HG03039 (cell line): ENCODE data around the gene ATP8B1.
A peak's percentile ranks its signal among the peaks of the same experiment; 100 is the strongest.

Experiments
- ATAC-seq: cut with Tn5 transposase; IDR thresholded peaks from one replicate; pipeline ENCODE4 v1.9.1; 2021; ENCODE audit warnings: mild to moderate bottlenecking, moderate library complexity; ENCODE audit not compliant: unreplicated experiment

ATP8B1 gene

DNA sequence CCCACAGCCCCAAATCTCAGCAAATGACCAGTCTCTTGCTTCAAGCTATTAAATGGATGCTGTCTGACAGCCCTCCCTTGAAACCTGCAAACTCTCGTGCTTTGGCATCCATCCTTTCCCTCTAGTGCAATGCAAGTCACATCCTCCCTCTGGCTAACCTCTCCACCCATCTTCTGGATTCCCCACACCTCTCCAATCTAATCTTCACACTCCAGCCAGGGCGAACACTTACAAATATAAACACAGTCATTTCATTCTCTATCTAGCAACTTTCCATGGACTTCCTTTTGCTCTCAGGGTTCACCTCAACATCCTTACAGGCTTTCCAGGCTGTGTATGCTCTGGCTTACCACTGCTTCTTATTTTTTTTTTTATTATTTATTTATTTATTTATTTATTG, 171.4 kb downstream of the ATP8B1 start:
- no peak for ATAC-seq

DNA sequence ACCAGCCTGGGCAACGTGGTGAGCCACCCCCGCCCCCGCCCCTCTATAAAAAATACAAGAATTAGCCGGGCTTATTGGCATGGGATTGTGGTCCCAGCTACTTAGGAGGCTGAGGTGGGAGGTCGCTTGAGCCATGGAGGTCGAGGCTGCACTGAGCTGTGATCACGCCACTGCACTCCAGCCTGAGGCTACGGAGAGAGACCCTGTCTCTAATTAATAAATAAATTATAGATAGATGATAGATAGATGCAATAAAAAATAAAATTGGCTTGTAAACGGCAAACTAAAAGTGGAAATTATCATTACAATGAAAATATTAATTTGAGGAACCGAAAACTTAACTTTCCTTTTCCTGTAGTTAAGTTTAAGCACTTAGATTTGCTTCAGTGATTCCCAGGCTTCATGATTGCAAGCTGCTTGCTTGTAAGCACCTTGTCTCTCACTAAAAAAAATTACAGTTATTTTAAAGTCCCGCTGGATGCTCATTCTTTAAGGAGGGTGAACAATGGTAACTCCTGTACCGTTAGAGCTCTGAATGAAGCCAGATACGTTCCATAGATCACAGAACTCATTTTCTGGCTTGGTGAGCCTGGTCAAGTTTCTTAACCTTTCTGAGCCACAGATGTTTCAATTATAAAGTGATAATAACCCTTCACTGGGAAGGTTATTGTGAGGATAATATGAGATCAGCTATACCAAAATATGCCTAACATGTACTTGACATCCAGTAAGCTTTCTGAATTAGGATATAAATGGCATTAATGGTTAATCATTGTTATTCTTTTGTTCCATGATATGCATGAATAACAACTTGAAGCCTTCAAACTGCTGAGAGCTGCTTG, 172.1 kb downstream of the ATP8B1 start:
- ATAC-seq: no peak

DNA sequence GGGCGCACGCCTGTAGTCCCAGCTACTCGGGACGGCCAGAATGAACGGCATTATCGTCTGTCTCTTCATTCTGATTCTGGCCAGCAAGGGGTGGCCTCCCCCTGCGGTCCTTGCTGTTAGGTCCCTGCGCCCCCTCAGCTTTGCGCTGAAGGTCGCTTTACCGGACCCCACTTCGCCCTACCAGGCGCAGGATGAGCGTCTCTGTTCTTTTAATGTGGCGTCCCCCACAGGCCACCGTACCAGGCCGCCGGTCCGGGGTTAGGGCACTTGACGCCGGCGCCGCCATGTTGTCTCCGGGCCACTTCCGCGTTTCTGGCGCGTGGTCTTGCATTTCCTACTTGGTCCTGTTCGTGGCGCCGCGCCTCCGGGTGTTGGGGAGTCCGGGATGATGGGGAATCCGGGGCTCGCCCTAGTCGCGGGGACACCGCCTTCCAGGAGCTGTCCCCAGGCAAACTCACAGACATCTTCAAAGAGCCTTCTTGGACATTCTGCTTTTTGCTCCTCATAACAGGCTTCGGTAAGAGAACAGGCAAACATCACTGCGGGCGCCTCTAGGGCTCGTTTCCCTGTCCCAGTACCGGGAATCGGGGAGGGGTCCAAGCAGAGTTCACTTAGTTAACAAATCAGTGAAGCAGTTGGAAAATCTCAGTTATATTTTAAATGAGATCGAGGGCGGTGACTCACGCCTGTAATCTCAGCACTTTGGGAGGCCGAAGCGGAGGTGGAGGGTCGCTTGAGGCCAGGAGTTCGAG, 172.9 kb downstream of the ATP8B1 start:
- peak; percentile 97 for ATAC-seq

DNA sequence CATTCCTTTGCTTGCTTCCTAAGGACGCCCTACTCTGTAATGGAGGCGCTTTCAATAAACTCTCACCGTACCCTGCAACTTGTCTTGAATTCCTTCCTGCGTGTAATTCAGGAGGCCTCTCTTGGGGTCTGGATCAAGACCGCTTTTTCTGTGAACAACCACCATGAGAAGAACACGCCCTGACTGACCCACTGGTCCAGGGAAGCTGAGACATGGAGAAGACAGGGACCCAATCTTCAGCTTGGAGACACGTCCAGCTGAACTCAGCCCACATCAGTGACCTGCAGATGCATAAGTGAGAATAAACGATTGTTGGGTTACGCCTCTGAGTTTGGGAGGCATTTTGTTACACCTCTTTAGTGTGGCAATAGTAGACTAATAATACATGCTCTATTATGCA, 173.7 kb downstream of the ATP8B1 start:
- ATAC-seq: no peak

DNA sequence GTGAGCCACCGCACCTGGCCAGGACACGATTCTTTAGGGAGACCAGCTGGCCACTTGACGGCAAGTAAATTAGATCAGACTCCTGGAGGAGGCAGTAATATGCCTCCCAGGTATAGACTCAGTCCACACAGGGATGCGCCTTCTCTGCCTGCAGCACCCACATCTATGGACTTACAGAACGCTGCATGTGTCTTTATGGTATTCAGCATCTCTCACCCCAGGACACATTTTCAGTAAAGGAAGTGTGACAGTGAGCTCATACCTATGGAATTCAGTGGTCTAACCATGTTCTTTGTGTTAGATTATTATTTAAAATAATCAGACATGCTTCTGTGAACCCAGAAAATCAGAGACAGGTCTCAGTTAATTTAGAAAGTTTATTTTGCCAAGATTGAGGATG, 175.6 kb downstream of the ATP8B1 start:
- no peak for ATAC-seq

DNA sequence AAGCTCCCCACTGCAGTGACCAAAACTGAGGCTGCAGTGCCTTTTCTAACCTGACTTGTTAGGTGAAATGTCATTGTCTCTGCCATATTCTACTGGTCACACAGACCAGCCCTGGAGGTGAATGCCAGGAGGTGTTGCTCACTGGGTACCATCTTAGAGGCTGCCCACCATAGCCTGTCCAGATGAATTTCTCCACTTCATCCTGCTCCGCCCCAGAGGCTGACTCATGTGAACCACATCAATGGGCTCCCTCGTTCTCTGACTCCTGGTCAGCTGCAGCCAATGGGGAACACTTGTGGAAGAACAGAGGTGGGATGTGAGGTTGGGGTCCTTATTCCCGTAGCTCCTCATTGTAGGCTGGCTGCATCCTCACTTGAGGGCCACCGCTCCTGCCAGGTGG, 178.1 kb downstream of the ATP8B1 start:
- ATAC-seq: no peak

DNA sequence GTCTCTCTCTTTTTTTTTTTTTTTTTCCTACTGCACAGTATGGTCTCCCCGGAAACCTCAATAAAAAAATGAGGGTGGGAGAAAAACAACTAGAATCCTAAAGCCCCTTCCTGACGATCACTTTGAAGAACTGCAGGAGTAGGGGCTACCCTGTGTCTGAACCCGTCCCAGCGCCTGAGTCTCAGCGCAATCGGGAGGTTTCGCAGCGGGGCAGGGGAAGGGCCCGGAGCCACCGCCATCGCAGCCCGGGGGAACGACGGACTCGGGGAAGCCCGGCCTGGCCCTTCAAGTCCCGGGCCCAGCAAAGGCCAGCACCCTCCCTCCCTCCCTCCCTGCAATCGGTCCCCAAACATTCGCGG, 181.9 kb downstream of the ATP8B1 start:
- ATAC-seq: peak; percentile 12

DNA sequence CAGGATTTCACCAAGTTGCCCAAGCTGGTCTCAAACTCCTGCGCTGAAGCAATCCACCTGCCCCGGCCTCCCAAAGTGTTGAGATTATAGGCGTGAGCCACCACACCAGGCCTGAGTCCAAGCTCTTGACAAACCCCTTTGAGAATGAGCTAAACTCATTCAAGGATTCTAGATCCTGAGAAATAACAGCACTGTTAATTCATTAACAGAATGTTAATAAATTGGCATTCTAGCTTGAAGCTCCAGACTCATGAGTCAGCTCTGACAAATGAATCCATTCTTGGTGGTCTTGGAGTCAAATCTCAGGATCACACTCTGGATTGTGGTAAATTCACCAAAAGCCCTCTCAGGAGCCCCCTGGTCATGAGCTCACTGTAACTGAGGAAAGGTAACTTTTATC, 183.2 kb downstream of the ATP8B1 start:
- no peak for ATAC-seq

DNA sequence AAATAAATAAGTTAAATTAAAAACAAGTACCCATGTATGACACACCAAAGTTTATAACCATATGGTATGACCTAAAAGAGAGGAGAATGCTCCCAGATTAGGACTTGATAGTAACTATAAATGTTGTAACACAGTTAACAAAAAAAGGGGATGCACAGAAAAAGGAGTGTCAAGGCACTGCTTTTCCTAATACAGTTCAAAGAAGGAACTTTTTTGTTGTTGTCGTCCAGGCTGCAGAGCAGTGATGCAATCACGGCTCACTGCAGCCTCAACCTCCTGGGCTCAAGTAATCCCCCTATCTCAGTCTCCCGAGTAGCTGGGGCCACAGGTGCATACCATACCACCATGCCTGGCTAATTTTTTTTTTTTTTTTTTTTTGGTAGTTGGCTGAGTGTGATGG, 184.2 kb downstream of the ATP8B1 start:
- no peak for ATAC-seq

DNA sequence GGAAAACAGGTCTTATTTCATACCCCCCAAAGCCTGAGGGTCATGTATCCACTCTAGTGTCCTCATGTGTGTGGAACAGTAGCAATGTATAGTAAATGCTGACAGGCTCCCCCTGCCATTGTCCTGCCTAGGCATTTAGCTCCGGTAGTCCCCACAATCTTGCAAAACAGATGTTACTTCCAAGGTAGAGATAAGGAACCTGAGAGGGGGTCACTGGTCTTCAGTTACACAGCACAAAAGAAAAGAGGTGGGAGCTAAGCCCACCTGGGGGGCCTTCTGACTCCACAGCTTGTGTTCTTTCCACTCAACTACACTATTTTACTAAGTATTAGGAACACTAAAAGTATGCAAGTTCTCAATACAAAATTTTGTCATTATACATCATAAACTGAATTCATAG, 199.2 kb downstream of the ATP8B1 start:
- ATAC-seq: no peak
